NCI-H1694 (cell line): ENCODE data around the gene OXT.
"Not testable (repeated sequence)": the region's sequence is repeated elsewhere in the genome, so short reads cannot be mapped to it uniquely, and the experiment has no call there.

Source experiments
- DNase-seq: peaks from one replicate; lab custom pipeline; 2025; lab: John Stamatoyannopoulos, UW

OXT gene

DNA sequence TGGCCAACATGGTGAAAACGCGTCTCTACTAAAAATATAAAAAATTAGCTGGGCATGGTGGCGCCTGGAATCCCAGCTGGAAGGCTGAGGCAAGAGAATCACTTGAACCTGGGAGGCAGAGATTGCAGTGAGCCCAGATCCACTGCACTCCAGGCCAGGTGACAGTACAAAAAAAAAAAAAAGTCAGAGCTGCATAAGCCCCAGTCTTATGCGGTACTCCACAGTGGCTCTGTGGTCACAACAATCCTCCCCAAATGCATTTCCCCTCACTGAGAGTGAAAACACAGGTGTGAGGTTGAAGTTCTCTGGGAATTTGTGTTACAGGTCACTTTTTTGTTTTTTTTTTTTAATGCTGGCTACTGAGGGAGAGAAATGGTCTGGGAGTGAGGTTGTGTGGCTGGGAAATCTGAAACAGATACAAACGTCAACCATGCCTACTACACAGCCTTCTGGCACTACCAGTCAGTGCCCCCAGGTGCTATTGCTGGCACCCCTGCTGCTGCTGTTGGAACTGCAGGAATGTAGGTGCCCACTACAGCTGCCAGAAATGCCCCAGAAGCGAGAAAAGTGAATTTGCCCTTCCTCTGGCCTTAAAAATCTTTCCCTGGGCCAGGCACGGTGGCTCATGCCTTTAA lies 19.9 kb upstream of the OXT start:
- no peak for DNase-seq

DNA sequence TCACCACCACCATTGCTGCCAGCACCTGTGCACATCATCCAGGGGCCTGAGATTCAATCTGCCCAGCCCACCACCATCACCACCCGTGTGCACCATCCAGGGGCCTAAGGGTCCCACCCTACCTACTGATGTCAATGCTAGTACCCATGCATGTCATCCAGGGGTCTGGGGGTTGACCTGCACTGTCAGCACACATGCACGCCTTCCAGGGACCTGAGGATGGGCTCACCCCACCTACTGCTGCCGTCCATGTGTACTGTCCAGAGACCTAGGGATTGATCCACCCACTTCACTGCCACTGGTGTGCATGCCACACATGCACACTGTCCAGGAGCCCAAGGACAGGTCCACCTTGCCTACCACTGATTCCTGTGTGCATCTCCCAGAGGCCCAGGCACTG lies 11.9 kb upstream of the OXT start:
- no peak for DNase-seq

DNA sequence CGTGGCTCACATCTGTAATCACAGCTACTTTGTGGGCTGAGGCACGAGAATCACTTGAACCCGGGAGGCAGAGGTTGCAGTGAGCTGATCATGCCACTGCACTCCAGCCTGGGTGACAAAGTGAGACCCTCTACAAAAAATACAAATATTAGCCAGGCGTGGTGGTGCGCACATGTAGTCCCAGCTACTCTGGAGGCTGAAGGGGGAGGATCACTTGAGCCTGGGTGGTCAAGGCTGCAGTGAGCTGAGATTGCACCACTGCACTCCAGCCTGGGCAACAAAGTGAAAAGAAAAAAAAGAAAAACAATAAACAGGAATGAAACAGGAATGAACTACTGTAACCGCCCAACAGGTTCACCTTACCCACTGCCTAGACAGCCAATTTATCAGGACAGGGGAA lies 7.3 kb upstream of the OXT start:
- not testable (repeated sequence) for DNase-seq

DNA sequence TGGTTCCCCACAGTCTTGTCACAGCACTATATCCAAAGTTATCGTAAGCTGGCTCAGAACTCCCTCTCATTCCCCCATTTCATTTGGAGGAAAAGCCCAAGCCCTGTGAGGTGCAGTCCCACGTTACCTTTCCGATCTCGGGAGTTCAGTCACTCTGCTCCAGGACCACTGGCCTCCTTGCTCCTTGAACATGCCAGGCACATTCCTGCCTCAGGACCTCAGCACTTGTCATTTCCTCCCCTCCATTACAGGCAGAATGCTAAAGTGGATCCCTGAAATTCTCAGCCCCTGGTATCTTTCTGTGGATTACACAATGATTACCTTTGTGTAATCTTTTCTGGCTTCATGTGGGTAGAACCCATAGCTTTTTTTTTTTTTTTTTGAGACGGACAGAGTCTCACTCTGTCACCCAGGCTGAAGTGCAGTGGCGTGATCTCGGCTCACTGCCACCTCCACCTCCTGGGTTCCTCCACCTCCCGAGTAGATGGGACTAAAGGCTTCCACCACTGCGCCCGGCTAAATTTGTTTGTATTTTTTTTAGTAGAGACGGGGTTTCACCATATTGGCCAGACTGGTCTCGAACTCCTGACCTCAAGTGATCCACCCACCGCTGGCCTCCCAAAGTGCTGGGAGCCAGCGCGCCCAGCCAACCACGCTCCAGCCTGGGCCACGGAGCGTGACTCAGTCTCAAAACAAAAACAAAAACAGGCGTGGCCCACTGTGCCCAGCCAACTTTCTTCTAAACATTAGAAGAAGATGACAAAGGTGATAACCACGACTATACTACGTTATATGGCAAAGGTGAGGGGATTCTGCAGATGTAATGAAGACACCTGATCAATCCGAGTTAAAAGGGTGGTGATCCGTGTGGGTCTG lies 4.0 kb upstream of the OXT start:
- no peak for DNase-seq

DNA sequence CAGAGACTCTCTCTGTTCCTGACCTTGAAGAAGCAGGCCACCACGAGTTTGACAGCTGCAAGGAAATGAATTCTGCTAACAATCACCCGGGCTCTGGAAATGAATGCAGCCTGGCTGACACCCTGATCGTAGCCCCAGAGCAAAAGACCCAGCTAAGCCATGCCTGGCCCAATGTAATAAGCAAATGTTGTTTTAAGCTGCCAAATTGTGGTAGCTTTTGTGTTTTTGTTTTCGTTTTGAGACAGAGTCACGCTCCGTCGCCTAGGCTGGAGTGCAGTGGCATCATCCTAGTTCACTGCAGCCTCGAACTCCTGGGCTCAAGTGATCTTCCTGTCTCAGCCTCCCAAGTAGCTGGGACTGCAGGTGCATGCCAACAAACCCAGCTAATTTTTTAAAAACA lies 3.3 kb upstream of the OXT start:
- no peak for DNase-seq

DNA sequence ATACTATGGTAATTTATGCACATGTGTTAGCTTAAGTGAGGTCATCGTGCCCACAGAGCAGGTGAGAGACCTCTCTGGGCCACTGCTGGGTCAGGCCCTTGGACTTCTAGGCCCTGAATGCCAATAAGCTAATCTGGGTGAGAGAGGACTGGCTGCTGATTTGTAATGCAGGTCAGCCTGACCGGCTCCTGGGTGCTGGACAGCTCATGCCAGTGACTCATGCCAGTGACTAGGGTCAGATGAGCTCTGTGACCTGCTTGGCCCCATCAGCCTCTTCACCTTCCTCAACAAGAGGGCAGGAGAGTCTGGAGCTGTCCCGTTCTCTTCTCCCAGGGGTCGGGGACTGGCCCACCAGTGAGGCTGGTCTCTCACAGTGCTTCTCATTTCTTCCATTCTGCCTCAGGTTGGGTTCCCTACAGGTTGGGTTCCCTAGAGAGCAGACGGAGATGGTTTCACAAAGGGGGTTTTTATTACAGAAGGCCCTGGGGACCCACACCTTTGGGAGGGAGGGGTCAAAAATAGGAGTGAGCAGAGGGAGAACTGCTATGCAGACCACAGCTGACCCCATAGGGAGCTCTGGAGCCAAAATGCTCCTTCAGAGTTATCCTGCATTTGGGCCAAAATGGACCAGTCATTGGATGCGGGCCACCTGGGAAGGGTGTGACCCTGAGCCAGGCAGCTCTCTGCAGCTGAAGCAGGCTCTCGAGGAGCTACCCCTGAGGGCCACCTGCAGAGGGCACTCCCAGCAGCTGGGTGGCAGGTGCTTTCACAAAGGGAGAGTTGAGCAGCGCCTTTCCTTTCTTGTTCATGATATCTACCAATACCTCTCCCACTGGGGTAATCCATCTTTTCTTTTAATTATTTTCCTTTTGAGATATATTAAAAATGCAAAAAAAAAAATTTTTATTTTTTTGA lies 2.2 kb upstream of the OXT start:
- DNase-seq: no peak

DNA sequence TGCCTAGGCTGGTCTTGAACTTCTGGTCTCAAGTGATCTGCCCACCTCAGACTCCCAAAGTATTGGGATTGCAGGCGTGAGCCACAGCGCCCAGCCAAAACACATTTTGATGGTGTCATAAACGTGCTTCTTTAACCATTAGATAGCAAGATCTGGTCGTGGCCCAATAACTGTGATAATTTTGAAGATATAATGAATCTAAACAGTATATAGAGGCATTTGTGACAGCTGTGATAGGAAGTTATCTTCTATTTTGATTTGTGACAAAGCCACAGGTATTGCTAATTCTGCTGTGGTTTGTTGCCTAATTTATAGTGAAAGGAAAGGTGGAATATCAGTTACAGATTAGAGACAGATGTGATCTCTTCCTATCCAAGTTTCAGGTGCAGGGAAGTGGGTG lies 695 bp upstream of the OXT start:
- DNase-seq: no peak

DNA sequence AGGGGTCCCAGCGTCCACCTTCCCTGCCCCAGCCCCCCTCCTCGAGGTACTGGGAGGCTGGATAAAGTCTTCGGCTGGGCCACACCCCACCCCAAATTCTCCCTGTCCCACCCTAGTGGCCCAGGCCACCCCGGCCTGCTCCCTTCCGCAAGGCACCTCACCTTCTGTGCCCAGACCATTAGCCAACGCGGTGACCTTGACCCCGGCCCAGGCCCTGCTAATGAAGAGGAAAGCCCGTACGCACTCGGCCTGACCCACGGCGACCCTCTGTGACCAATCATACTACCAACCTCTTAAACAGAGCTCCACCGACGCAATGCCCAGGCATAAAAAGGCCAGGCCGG lies 182 bp upstream of the OXT start:
- no peak for DNase-seq

DNA sequence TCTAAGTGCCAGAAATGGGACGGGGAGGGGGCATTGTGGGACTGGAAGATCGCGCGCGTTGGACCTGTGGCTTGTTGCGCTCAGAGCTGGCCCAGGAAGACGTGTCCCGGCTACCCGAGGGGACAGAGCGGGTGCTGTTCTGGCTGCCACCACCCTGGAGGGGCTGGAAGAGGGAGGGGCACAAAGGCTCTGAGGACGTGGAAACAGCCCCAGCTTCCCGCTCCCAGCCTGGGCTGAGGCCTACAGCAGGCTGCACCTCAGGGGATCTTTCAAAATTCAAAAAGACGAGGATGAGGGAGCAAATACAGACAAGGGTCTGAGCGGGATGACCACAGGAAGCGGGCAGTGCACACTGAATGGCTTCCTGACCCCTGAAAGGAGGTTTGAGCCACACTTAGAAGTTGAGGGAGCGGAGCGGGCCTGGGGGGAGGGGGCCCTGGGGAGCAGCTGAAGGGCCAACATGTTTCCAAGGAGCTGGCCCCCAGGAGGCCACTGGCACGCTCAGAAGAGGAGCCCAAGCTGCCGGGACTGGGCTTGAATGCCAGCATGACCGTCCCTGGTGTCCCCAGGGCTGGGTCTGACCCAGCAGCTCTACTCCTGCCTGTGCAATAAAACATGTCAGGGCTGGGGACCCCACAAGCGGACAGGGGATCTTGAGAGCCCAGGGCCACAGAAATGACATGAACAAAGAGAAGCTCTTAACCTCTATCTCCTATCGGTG lies 1.3 kb downstream of the OXT start:
- no peak for DNase-seq

DNA sequence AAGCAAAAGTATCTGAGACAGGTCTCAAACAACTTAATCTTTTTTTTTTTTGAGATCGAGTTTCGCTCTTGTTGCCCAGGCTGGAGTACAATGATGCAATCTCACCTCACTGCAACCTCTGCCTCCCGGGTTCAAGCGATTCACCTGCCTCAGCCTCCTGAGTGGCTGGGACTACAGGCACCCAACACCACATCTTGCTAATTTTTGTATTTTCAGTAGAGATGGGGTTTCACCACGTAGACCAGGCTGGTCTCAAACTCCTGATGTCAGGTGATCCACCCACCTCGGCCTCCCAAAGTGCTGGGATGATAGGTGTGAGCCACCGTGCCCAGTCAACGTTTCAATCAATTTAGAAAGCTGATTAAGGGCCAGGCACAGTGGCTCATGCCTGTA lies 1.8 kb downstream of the OXT start:
- not testable (repeated sequence) for DNase-seq

DNA sequence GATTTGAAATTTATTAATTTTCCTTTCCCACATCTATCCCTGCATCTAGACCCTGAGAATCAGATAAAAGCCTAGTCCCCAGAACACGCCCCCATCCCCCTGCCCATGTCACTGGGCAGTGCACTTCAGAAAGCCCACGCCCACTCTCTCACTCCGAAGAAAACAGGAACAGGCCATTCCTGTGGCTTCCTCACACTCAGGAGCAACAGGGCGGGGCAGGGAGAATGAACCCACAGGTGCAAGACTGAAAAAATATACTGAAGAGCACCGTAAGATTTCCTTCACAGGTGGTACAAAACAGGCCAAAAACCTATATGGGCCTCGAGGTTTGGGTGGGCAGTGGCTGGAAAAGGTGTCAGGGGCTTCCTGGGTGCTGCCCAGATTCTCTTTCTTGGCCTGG lies 3.4 kb downstream of the OXT start:
- DNase-seq: no peak

DNA sequence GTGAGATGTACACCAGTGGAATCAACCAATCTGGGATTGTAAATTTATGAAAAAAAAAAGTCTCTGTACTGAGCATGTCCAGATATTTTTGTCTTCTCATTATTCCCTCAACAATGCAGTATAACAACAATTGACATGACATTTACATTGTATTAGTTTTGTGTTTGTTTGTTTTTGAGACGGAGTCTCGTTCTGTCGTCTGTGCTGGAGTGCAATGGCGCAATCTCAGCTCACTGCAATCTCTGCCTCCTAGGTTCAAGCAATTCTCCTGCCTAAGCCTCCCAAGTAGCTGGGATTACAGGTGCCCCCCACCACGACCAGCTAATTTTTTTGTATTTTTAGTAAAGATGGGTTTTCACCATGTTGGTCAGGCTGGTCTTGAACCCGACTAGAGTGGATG lies 3.9 kb downstream of the OXT start:
- not testable (repeated sequence) for DNase-seq

DNA sequence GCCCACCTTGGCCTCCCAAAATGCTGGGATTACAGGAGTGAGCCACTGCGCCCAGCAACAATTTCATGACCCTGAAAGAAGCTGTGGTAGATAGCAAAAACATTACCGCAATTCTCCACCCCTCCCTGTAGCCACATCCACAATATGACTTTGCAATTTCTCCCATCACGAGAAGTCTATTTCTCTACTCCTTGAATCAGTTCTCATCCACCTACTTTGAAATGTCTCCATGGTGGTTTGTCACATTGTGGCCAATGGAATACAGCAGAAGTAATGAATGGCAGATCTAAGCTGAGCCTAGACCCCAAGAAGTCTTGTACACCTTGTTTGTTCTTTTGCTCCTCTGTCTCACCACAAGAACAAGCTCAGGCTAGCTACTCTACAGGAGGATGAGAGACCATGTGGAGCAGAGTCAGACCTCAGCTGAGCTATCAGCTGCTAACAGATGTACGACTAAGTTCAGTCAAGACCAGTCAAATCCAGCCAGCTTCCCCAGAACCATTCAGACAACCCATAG lies 6.3 kb downstream of the OXT start:
- no peak for DNase-seq

DNA sequence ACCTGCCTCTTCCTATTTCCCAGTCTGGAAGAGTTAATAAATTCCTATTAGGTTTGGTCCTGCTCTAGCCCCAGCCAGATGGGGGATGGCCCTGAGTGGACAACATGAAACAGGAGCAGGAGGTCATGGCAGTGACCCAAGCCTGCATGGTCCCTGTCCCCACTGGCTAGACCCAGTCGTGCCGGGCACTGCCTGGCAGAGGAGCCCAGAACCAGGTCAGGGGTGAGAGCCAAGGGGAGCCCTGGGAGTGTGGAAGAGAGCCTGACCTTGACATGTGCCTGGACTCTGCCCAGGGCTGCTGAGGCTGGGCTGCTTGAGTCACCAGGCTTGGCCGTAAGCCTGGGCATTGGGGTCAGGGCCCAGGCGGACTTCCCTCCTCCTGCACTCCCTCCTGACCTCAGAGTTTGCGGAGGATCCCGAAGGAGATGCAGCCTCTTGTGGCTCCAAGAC lies 9.5 kb downstream of the OXT start:
- no peak for DNase-seq

DNA sequence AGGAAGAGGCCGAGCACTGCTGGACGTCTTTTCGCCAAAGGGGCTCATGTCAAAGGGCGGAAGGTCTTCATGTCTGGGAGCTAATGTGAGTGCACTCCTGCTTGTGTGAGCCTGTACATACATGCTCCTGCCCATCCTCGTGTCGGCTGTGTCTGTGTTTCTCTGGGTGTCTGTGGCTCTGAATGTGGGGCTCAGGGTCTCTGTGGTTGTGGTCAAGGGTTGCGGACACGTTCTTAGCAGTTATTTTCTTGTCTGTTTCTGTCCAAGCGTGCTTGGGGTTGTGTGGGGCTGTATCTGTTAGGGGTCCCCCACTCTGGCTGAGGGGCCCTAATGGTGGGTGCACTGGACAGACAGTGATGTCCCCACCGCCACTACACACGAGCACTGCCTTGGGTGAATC lies 10.2 kb downstream of the OXT start:
- no peak for DNase-seq

DNA sequence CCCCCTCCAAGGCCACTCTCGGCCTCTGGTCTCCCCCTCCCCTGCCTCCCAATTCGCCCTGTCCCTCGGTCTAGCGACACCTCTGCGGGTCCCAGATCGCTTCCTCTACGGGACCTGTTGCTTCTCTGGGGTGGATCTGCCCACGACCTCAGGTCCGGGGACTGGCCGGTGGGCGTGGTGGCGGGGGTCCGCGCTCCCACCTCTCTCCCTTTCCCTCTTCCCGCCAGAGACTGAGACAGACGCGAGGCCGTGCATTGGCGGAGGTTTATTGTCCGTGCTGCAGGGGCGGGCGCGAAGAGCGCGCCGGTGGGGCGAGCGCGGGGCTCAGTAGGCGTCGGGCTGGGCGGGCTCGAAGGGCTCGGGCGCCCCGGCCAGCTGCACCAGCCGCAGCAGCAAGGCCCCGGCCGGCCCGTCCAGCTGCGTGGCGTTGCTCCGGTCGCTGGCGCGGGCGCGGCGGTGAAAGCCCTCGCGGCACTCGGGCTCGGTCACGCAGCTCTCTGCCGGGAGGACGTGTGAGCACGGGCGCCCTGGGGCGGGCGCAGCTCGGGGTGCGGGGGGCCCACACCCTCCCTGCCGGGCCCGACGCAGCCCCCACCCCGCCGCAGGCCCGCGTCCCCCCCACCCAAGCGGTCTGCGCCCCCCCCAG lies 11.0 kb downstream of the OXT start:
- no peak for DNase-seq

DNA sequence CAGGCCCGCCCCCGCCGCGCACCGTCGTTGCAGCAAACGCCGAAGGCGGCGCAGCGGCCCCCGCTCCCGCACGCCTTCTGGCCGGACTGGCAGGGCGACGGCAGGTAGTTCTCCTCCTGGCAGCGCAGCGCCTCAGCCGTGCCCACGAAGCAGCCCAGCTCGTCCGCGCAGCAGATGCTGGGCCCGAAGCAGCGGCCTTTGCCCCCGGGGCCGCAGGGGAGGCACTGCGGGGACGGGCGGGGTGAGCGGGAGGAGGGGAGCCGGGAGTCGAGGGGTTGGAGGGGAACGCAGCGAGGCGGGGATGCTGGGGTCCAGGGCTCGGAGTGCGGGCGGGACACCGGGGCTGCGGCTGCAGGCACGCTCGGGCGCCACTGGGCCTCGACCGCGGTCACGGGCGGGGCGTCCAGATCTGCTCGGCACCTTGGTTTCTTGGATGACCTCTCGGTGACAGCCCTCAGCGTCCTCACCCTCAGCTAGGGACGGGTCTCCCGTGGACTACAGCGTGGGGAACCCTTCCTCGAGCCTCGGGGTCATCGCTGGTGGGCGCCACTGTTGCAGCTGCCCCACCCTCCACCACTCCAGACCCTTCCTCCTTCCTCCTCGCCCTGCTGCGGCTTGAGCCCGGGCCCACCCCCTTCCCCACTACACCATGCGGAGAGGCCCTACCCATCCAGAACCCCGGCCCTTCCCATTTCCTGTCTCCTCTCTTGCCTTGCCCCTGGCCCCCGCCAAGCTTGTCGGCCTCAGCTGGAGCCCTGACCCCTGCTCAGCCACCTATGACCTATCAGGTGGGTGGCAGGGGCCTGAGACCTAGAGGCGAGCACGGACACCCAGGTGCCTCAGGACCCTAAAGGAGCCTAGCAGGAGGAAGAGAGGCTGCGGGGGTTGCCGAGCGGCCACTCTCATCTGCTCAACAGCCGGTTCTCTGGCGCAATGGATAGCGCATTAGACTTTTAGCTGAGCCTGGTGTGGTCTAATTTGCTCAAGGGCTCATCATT lies 11.8 kb downstream of the OXT start:
- DNase-seq: no peak

DNA sequence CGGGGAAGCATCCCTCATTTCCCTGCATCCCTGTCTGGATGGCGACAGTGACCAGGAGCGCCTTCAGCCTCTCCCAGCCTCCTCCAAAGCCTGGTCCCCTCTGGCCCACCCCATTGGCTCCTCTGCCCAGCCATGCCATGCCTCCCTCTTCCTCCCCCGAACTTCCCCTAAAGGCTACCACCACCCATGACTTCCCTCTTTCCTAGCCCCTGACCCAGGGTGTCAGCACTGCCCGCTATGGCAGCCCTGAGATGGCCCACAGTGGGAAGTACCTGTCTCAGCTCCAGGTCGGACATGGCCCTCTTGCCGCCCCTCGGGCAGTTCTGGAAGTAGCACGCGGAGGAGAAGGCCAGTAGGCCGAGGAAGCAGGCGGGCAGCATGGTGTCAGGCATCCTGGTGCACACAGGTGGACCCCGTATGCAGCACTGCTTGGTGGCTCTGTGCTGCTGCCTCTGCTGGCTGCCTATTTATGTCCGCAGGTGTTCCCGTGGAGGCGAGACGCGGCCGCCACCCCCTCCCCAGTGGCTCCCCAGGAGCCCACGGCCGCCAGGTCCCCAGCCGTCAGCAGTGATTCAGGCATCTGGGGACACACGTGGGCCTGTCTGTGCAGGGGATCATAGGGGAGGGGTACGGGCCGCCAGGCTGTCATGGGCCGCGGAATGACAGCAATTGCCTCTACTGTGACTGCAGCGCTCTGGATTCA lies 13.0 kb downstream of the OXT start, which contains the start of gene AVP:
TSS of gene AVP (minus strand) at position 442 of the 703 bp plus-strand sequence. CDS start at position 392, 50 bp downstream.
- DNase-seq: no peak

DNA sequence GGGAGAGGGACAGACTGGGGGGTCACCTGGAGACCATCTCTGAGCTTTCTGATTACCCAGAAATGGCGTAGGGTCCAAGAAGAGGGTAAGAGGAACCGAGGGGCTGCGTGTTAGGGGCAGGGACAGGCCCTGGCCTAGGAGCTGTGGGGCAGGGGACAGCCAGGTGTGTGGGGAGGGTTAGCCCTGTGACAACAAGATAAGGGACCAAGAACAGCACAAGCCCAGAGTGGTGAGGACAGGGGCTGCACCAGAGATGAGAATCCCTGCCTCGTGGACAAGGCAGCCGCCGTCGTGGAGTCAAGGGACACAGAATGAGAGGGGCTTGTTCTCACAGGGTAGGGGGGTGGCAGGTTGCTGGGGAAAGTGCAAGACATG lies 13.6 kb downstream of the OXT start:
- DNase-seq: no peak
